Measurements from ENCODE around the gene TRPM4.
"Not testable (repeated sequence)": the region's sequence is repeated elsewhere in the genome, so short reads cannot be mapped to it uniquely, and the experiment has no call there.

The TRPM4 gene

GRCh38 chr19:49157445-49158224 lies at the start of gene TRPM4:
Gene TRPM4, plus strand, starts transcription at chr19:49157792. Its CDS starts 75 bp downstream, at chr19:49157867.
- FAIRE-seq, result no peak

GRCh38 chr19:49109051-49109450 lies 48.5 kb upstream of the TRPM4 start:
- FAIRE-seq, result no peak

- FAIRE-seq, result no peak
Observed at GRCh38 chr19:49109569-49110233, 47.9 kb upstream of the TRPM4 start.

- no peak for FAIRE-seq
Observed at GRCh38 chr19:49110567-49110966, 47.0 kb upstream of the TRPM4 start.

GRCh38 chr19:49111218-49111998 lies 46.2 kb upstream of the TRPM4 start:
- no peak for FAIRE-seq

- no peak for FAIRE-seq
Observed at GRCh38 chr19:49113762-49114629, 43.6 kb upstream of the TRPM4 start, which contains the start of gene LIN7B. Gene LIN7B, plus strand, starts transcription at chr19:49114370. Its CDS starts 35 bp downstream, at chr19:49114405.

- no peak for FAIRE-seq
Observed at GRCh38 chr19:49114630-49115363, 42.8 kb upstream of the TRPM4 start.

GRCh38 chr19:49116544-49116943 lies 41.0 kb upstream of the TRPM4 start:
- FAIRE-seq, result no peak

GRCh38 chr19:49117677-49118564 lies 39.7 kb upstream of the TRPM4 start:
- FAIRE-seq, result no peak

- no peak for FAIRE-seq
Observed at GRCh38 chr19:49118565-49119410, 38.8 kb upstream of the TRPM4 start, which contains the start of gene C19orf73. Gene C19orf73, minus strand, starts transcription at chr19:49119143. Its CDS starts 121 bp downstream, at chr19:49119022.

- no peak for FAIRE-seq
Observed at GRCh38 chr19:49119411-49120324, 37.9 kb upstream of the TRPM4 start, which contains the start of gene PPFIA3. Gene PPFIA3, plus strand, starts transcription at chr19:49119544. Its CDS starts 8,330 bp downstream, at chr19:49127874.

- no peak for FAIRE-seq
Observed at GRCh38 chr19:49120325-49120683, 37.3 kb upstream of the TRPM4 start.

GRCh38 chr19:49120868-49121267 lies 36.7 kb upstream of the TRPM4 start:
- FAIRE-seq, result no peak

GRCh38 chr19:49121841-49122240 lies 35.8 kb upstream of the TRPM4 start:
- not testable (repeated sequence) for FAIRE-seq

- not testable (repeated sequence) for FAIRE-seq
Observed at GRCh38 chr19:49123285-49123684, 34.3 kb upstream of the TRPM4 start.

GRCh38 chr19:49125025-49125731 lies 32.4 kb upstream of the TRPM4 start:
- no peak for FAIRE-seq

- no peak for FAIRE-seq
Observed at GRCh38 chr19:49126575-49126974, 31.0 kb upstream of the TRPM4 start.

- FAIRE-seq, result not testable (repeated sequence)
Observed at GRCh38 chr19:49127225-49127624, 30.4 kb upstream of the TRPM4 start.
